Measurements from ENCODE around the gene ERICH4.
A peak's percentile ranks its signal among the peaks of the same experiment; 100 is the strongest.
"Not testable (repeated sequence)": the region's sequence is repeated elsewhere in the genome, so short reads cannot be mapped to it uniquely, and the experiment has no call there.

ERICH4 gene

GRCh38 chr19:41435936-41436673 lies 6.9 kb upstream of the ERICH4 start:
- DNase-seq = no peak

- DNase-seq = no peak
Observed at GRCh38 chr19:41436674-41436951, 6.3 kb upstream of the ERICH4 start.

- DNase-seq = no peak
Observed at GRCh38 chr19:41437944-41438574, 4.9 kb upstream of the ERICH4 start.

- DNase-seq = peak; percentile 97
Observed at GRCh38 chr19:41439441-41440222, 3.3 kb upstream of the ERICH4 start, which contains the start of gene DMAC2. Gene DMAC2 (minus strand): TSS chr19:41439912. CDS start chr19:41439899, 13 bp downstream.

- DNase-seq = no peak
Observed at GRCh38 chr19:41441321-41441945, 1.5 kb upstream of the ERICH4 start.

GRCh38 chr19:41443813-41444455 lies 978 bp downstream of the ERICH4 start:
- DNase-seq = no peak

GRCh38 chr19:41445575-41445974 lies 2.6 kb downstream of the ERICH4 start:
- no peak for DNase-seq

GRCh38 chr19:41447732-41448332 lies 4.9 kb downstream of the ERICH4 start:
- no peak for DNase-seq

- peak; percentile 58 for DNase-seq
Observed at GRCh38 chr19:41449079-41449864, 6.3 kb downstream of the ERICH4 start.

- no peak for DNase-seq
Observed at GRCh38 chr19:41449865-41450178, 6.9 kb downstream of the ERICH4 start.

- no peak for DNase-seq
Observed at GRCh38 chr19:41452584-41453275, 9.8 kb downstream of the ERICH4 start.

GRCh38 chr19:41455936-41456335 lies 13.0 kb downstream of the ERICH4 start:
- no peak for DNase-seq

- peak; percentile 35 for DNase-seq
Observed at GRCh38 chr19:41456342-41456918, 13.5 kb downstream of the ERICH4 start.

GRCh38 chr19:41457241-41457640 lies 14.3 kb downstream of the ERICH4 start:
- DNase-seq = no peak

GRCh38 chr19:41462497-41462896 lies 19.5 kb downstream of the ERICH4 start:
- DNase-seq = no peak

- DNase-seq = not testable (repeated sequence)
Observed at GRCh38 chr19:41463257-41464256, 20.6 kb downstream of the ERICH4 start.

- no peak for DNase-seq
Observed at GRCh38 chr19:41476583-41476982, 33.6 kb downstream of the ERICH4 start.

GRCh38 chr19:41478171-41478570 lies 35.2 kb downstream of the ERICH4 start:
- no peak for DNase-seq
